ENCODE measurements around the gene CD300E. TPM values are rescaled to one million over a fixed set of nuclear protein-coding genes. Genes with fewer than 3 reads are reported as not detected.

The CD300E gene
- total and polyA plus RNA-seq, 2 of the 13 experiments (the other 11 are each of a cell fraction or from before 2014, with no cell fraction given), result not detected

DNA sequence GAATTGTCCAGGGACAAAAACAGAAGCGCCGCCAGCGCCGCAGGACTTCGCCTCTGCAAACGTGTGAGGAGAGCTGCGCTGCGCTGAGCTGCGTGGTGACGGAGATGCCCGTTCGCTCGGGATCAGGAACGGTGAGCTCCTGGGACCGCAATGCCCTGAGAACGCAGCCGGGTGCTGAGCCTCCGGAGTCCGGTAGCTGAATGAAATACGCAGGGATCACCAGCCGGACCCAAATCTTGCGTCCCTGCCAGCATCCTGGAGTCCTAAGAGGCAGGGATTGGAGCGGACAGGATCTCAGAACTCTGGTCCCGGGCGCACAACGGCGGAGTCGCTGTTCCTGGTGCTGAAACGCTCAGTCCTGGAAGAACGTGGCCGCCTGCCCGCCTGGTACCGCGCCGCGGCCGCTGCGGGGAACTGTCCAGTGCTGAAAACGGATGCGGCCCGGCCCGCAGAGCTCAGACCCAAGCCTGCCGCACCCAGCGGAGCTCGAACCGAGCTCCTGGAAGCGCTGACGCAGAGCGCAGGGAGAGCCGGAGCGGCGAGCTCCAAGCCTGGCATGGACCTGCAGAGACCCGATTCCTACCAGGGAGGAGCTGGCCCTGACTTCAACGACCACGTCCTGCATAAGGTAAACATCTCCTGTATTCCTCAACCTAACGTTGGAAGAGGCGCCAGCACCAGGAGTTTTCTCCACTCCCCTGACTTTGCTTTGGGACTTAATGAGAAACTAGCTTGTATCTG is 47.7 kb upstream of the CD300E start (continued):
- TF ChIP-seq, protein P1, sequence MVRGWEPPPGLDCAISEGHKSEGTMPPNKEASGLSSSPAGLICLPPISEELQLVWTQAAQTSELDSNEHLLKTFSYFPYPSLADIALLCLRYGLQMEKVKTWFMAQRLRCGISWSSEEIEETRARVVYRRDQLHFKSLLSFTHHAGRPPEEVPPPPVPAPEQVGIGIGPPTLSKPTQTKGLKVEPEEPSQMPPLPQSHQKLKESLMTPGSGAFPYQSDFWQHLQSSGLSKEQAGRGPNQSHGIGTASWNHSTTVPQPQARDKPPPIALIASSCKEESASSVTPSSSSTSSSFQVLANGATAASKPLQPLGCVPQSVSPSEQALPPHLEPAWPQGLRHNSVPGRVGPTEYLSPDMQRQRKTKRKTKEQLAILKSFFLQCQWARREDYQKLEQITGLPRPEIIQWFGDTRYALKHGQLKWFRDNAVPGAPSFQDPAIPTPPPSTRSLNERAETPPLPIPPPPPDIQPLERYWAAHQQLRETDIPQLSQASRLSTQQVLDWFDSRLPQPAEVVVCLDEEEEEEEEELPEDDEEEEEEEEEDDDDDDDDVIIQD (CRISPR knock-in tag; IDR thresholded peaks at IDR 0.05; ENCODE audit: low read depth), result peak; percentile 99
- TF ChIP-seq MLXIP (CRISPR knock-in tag; IDR thresholded peaks at IDR 0.05; ENCODE audit: borderline replicate concordance) (peak; percentile 99), ZNF333 (CRISPR knock-in tag; IDR thresholded peaks at IDR 0.05; ENCODE audit: borderline replicate concordance) (peak; percentile 100), CREB3 (CRISPR knock-in tag; IDR thresholded peaks at IDR 0.05) (peak; percentile 100), STAT5B (CRISPR knock-in tag; IDR thresholded peaks at IDR 0.05) (peak; percentile 100), ZNF430 (CRISPR knock-in tag; IDR thresholded peaks at IDR 0.05) (peak; percentile 100), SMAD1 (CRISPR knock-in tag; IDR thresholded peaks at IDR 0.05; ENCODE audit: borderline replicate concordance, low read depth) (peak; percentile 100), MATR3 (CRISPR knock-in tag; IDR thresholded peaks at IDR 0.05) (no peak), SNAPC2 (CRISPR knock-in tag; IDR thresholded peaks at IDR 0.05) (peak; percentile 99), ZNF256 (CRISPR knock-in tag; conservative IDR thresholded peaks at IDR 0.05) (peak; percentile 100), ZNF317 (CRISPR knock-in tag; IDR thresholded peaks at IDR 0.05) (peak; percentile 97), TCF7 (IDR thresholded peaks at IDR 0.05; ENCODE audit: low read depth) (no peak; the same call in 1 of the 2 replicates), ZNF343 (CRISPR knock-in tag; IDR thresholded peaks at IDR 0.05) (peak; percentile 99), POLR2AphosphoS5 (IDR thresholded peaks at IDR 0.05; ENCODE audit: low read depth, low read length) (no peak), NCOA1 (CRISPR knock-in tag; IDR thresholded peaks at IDR 0.05) (peak; percentile 99), RFX5 (IDR thresholded peaks at IDR 0.05; ENCODE audit: low read depth, low read length) (no peak), ZBTB38 (CRISPR knock-in tag; IDR thresholded peaks at IDR 0.05) (peak; percentile 100), ZNF546 (CRISPR knock-in tag; conservative IDR thresholded peaks at IDR 0.05) (peak; percentile 100), ZNF761 (CRISPR knock-in tag; conservative IDR thresholded peaks at IDR 0.05) (peak; percentile 100)
- TF ChIP-seq, protein P2, sequence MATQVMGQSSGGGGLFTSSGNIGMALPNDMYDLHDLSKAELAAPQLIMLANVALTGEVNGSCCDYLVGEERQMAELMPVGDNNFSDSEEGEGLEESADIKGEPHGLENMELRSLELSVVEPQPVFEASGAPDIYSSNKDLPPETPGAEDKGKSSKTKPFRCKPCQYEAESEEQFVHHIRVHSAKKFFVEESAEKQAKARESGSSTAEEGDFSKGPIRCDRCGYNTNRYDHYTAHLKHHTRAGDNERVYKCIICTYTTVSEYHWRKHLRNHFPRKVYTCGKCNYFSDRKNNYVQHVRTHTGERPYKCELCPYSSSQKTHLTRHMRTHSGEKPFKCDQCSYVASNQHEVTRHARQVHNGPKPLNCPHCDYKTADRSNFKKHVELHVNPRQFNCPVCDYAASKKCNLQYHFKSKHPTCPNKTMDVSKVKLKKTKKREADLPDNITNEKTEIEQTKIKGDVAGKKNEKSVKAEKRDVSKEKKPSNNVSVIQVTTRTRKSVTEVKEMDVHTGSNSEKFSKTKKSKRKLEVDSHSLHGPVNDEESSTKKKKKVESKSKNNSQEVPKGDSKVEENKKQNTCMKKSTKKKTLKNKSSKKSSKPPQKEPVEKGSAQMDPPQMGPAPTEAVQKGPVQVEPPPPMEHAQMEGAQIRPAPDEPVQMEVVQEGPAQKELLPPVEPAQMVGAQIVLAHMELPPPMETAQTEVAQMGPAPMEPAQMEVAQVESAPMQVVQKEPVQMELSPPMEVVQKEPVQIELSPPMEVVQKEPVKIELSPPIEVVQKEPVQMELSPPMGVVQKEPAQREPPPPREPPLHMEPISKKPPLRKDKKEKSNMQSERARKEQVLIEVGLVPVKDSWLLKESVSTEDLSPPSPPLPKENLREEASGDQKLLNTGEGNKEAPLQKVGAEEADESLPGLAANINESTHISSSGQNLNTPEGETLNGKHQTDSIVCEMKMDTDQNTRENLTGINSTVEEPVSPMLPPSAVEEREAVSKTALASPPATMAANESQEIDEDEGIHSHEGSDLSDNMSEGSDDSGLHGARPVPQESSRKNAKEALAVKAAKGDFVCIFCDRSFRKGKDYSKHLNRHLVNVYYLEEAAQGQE (IDR thresholded peaks at IDR 0.05; ENCODE audit: borderline replicate concordance in 1 of 2, low read depth in 1 of 2, low read length in 2 of 2), result peak; percentile 98 to 99

All from HepG2 (cell line).